Neural crest cell (in vitro differentiated cells): ENCODE data around the gene CTAGE9. TPM values are rescaled to one million over a fixed set of nuclear protein-coding genes. Genes with fewer than 3 reads are reported as not detected.

ENCODE experiments used
- DNase-seq: peaks from one replicate; pipeline ENCODE4 v3.0.0; 2021; ENCODE audit warnings: low read depth, mixed read lengths, low spot score
- H3K27ac Mint-ChIP-seq: one replicate; pipeline ENCODE4 v1.8.0; 2021; ENCODE audit warnings: mild to moderate bottlenecking, mixed read lengths; ENCODE audit not compliant: unreplicated experiment
- H3K27me3 Mint-ChIP-seq: 2 replicates; pipeline ENCODE4 v1.8.0; 2021; ENCODE audit warnings: low read depth, mild to moderate bottlenecking, mixed read lengths
- H3K36me3 Mint-ChIP-seq: 2 replicates; pipeline ENCODE4 v1.8.0; 2021; ENCODE audit warnings: low read depth, mild to moderate bottlenecking, mixed read lengths
- H3K4me1 Mint-ChIP-seq: 2 replicates; pipeline ENCODE4 v1.8.0; 2021; ENCODE audit warnings: mixed read lengths
- H3K4me3 Mint-ChIP-seq: one replicate; pipeline ENCODE4 v1.8.0; 2021; ENCODE audit warnings: mild to moderate bottlenecking, mixed read lengths
- H3K9me3 Mint-ChIP-seq: 2 replicates; pipeline ENCODE4 v1.8.0; 2021; ENCODE audit warnings: mixed read lengths
- CTCF ChIP-seq: fragments of 200-600 bp; sonication (generic); conservative IDR thresholded peaks from 2 replicates; pipeline ENCODE4 v1.5.0; 2021; ENCODE audit warnings: antibody characterized with exemption, mild to moderate bottlenecking
- total RNA-seq: library from RNA; stranded (reverse); gene quantifications from 2 replicates; pipeline ENCODE4 v1.2.1, GENCODE V29; 2021

Gene CTAGE9
- total RNA-seq, 1 donor from 2014 or later = not detected

DNA sequence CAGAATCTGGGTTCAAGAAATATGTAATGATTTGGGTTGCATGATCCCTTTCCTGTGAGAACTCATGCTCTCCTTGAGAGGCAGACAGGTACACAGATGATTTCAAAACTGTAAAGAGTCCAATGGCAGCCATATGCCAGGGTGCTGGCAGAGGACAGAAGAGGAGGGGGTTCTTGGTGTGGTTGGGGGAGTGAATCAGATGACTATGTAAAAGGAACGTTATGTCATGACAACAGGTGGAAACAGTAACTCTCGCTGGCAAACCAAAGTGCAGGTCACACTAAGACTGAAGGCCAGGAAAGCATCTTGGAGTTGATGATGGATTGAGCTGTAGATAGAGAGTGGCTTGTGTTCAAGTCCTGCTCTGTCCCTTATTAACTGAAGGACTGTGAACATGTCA lies 29.9 kb downstream of the CTAGE9 start:
- peaks cover 10% of the 10 kb centered on the region for H3K4me1 Mint-ChIP-seq
- H3K36me3 Mint-ChIP-seq = no peaks in the 10 kb centered on the region
- H3K27ac Mint-ChIP-seq = no peak overlapping the region
- H3K27me3 Mint-ChIP-seq = no peaks in the 10 kb centered on the region
- no peak overlapping the region for H3K4me3 Mint-ChIP-seq
- no peak for TF ChIP-seq CTCF
- H3K9me3 Mint-ChIP-seq = peaks cover 4% of the 10 kb centered on the region
- no peak for DNase-seq

GRCh38 chr6:131678442-131678841 lies 32.4 kb downstream of the CTAGE9 start:
- Mint-ChIP-seq H3K9me3 (peaks cover 4% of the 10 kb centered on the region), H3K36me3 (no peaks in the 10 kb centered on the region), H3K27ac (no peak overlapping the region), H3K27me3 (no peaks in the 10 kb centered on the region), H3K4me3 (no peak overlapping the region), H3K4me1 (peaks cover 10% of the 10 kb centered on the region)
- DNase-seq = no peak
- no peak for TF ChIP-seq CTCF

- TF ChIP-seq CTCF = no peak
- Mint-ChIP-seq H3K4me1 (peaks cover 9% of the 10 kb centered on the region), H3K36me3 (no peaks in the 10 kb centered on the region), H3K4me3 (no peak overlapping the region), H3K27me3 (no peaks in the 10 kb centered on the region), H3K9me3 (peaks cover 4% of the 10 kb centered on the region), H3K27ac (no peak overlapping the region)
- DNase-seq = no peak
Measured at GRCh38 chr6:131673184-131673583, 37.6 kb downstream of the CTAGE9 start.

GRCh38 chr6:131669891-131670290 lies 40.9 kb downstream of the CTAGE9 start:
- Mint-ChIP-seq H3K4me3 (no peak overlapping the region), H3K36me3 (no peaks in the 10 kb centered on the region), H3K9me3 (peaks cover 2% of the 10 kb centered on the region), H3K27ac (no peak overlapping the region), H3K4me1 (peaks cover 4% of the 10 kb centered on the region), H3K27me3 (no peaks in the 10 kb centered on the region)
- no peak for DNase-seq
- TF ChIP-seq CTCF = no peak

GRCh38 chr6:131663578-131664165 lies 47.1 kb downstream of the CTAGE9 start:
- Mint-ChIP-seq H3K9me3 (no peaks in the 10 kb centered on the region), H3K27me3 (no peaks in the 10 kb centered on the region), H3K4me3 (no peak overlapping the region), H3K4me1 (no peaks in the 10 kb centered on the region), H3K36me3 (no peaks in the 10 kb centered on the region), H3K27ac (no peak overlapping the region)
- DNase-seq = no peak
- no peak for TF ChIP-seq CTCF
